Lower lobe of right lung (tissue), 2 donors: ENCODE measurements around the gene SNCA. TPM values are rescaled to one million over a fixed set of nuclear protein-coding genes. Genes with fewer than 3 reads are reported as not detected.

Experiments
- ATAC-seq, 2 donors: fragments of 200-7000 bp; cut with Tn5 transposase; one replicate each; pipeline ENCODE4 v1.9.1; 2020 to 2022; ENCODE audit warnings: mild to moderate bottlenecking in 2 of 2, moderate library complexity in 2 of 2
- DNase-seq: peaks from one replicate; pipeline ENCODE4 v3.0.0-alpha.2; 2020
- H3K27ac ChIP-seq: fragments of 200-600 bp; one replicate; pipeline ENCODE4 v1.8.0; 2022
- H3K27me3 ChIP-seq: fragments of 200-600 bp; one replicate; pipeline ENCODE4 v1.8.0; 2022; ENCODE audit warnings: low read depth
- H3K36me3 ChIP-seq: fragments of 200-600 bp; one replicate; pipeline ENCODE4 v1.8.0; 2022; ENCODE audit warnings: mild to moderate bottlenecking
- H3K4me1 ChIP-seq: fragments of 200-600 bp; one replicate; pipeline ENCODE4 v1.8.0; 2022
- H3K4me3 ChIP-seq: fragments of 200-600 bp; one replicate; pipeline ENCODE4 v1.8.0; 2022; ENCODE audit warnings: mild to moderate bottlenecking
- H3K9me3 ChIP-seq: fragments of 200-600 bp; one replicate; pipeline ENCODE4 v1.8.0; 2022
- CTCF ChIP-seq: fragments of 200-600 bp; IDR thresholded peaks from one replicate; pipeline ENCODE4 v1.8.0; 2022; ENCODE audit warnings: antibody characterized with exemption, mild to moderate bottlenecking
- intact Hi-C: fragments of 100-400 bp; cut with DNase I; formaldehyde crosslinking; loops from one replicate; pipeline ENCODE4 v1.11.0; 2022
- total RNA-seq: library from RNA; stranded (reverse); fragmentation: NEBNext Ultra II Directional; extraction: Animal tissue kit (Norgen Biotek cat#: 25700); gene quantifications from one replicate; pipeline ENCODE4 v1.2.1, GENCODE V29; 2021
- donor health status: DM: no; HTN: yes; CAD: no; lungs with severe emphysema.

SNCA gene
- total RNA-seq, 1 donor from 2014 or later: 7.8 TPM

- intact Hi-C loops: no loop called here
- Histone ChIP-seq H3K36me3 (no peaks in the 10 kb centered on the region), H3K27me3 (no peaks in the 10 kb centered on the region), H3K4me3 (no peak overlapping the region), H3K9me3 (no peaks in the 10 kb centered on the region), H3K27ac (no peak overlapping the region), H3K4me1 (no peaks in the 10 kb centered on the region)
- DNase-seq (no peak), ATAC-seq (no peak)
- no peak for TF ChIP-seq CTCF
These were observed 152.4 kb downstream of the SNCA start for GRCh38 chr4:89684536-89684935.

GRCh38 chr4:89682808-89683207 is 154.2 kb downstream of the SNCA start:
- Histone ChIP-seq H3K27ac (no peak overlapping the region), H3K4me3 (no peak overlapping the region), H3K9me3 (no peaks in the 10 kb centered on the region), H3K4me1 (no peaks in the 10 kb centered on the region), H3K36me3 (no peaks in the 10 kb centered on the region), H3K27me3 (no peaks in the 10 kb centered on the region)
- intact Hi-C loops: no loop called here
- no peak for DNase-seq
- ATAC-seq: no peak
- no peak for TF ChIP-seq CTCF

GRCh38 chr4:89681671-89682070 is 155.3 kb downstream of the SNCA start:
- ATAC-seq (no peak), DNase-seq (no peak)
- TF ChIP-seq CTCF: no peak
- intact Hi-C loops: no loop called here
- Histone ChIP-seq H3K4me3 (no peak overlapping the region), H3K4me1 (no peaks in the 10 kb centered on the region), H3K27ac (no peak overlapping the region), H3K27me3 (no peaks in the 10 kb centered on the region), H3K36me3 (no peaks in the 10 kb centered on the region), H3K9me3 (no peaks in the 10 kb centered on the region)

- DNase-seq: no peak
- Histone ChIP-seq H3K4me3 (no peak overlapping the region), H3K9me3 (no peaks in the 10 kb centered on the region)
These were observed 155.7 kb downstream of the SNCA start for GRCh38 chr4:89681219-89681618.

GRCh38 chr4:89674876-89675459 is 162.0 kb downstream of the SNCA start:
- Histone ChIP-seq H3K36me3 (no peaks in the 10 kb centered on the region), H3K4me3 (no peak overlapping the region), H3K27me3 (no peaks in the 10 kb centered on the region), H3K27ac (no peak overlapping the region), H3K4me1 (no peaks in the 10 kb centered on the region), H3K9me3 (no peaks in the 10 kb centered on the region)
- intact Hi-C loops: no loop called here
- TF ChIP-seq CTCF: no peak
- ATAC-seq (no peak), DNase-seq (no peak)

More at GRCh38 chr4:89681219-89681618, 155.7 kb downstream of the SNCA start:
- intact Hi-C loops: no loop called here
- Histone ChIP-seq H3K27me3 (no peaks in the 10 kb centered on the region), H3K27ac (no peak overlapping the region), H3K4me1 (no peaks in the 10 kb centered on the region), H3K36me3 (no peaks in the 10 kb centered on the region)
- no peak for TF ChIP-seq CTCF
- ATAC-seq: peak in 1 of 2 donors; percentile 70

Other genes with a start within 250 kb of the SNCA start
- gene MMRN1, start 57.7 kb upstream of the SNCA start, total RNA-seq: 42.6 TPM